Testis (tissue), 2 donors: ENCODE measurements around the gene FAM98C.

ENCODE experiments used
- POLR2A ChIP-seq: fragments of 450-650 bp; IDR thresholded peaks from one replicate; pipeline ENCODE4 v1.6.1; 2017; ENCODE audit warnings: antibody characterized with exemption, mild to moderate bottlenecking, moderate library complexity
- TF ChIP-seq, protein P1 (sequence below), 3 experiments: fragments of 450-650 bp in 2 of 3; fragments of 200-600 bp in 1 of 3; sonication (generic) in 1 of 3; IDR thresholded peaks; one replicate each; pipeline ENCODE4 v1.5.1; 2016 to 2019; ENCODE audit warnings: antibody characterized with exemption in 3 of 3, mild to moderate bottlenecking in 2 of 3, moderate library complexity in 1 of 3

DNA sequence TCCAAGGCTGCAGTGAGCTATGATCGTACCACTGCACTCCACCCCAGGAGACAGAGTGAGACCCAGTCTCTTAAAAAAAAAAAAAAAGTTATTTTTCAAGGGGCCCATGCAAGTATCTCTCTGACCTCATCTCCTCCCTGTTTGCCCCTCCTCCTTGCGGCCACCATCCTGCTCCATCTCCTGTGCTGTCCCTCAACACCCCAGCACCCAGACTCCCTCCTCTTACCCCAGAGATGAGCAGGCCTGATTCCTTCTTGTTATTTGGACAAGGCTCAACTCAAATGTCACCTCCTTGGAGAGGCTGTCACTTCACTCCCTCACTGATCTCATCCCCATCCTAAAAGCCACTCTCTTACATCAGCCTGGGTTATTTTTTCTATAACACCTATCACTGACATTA lies 35.0 kb downstream of the FAM98C start:
- TF ChIP-seq, protein P1, sequence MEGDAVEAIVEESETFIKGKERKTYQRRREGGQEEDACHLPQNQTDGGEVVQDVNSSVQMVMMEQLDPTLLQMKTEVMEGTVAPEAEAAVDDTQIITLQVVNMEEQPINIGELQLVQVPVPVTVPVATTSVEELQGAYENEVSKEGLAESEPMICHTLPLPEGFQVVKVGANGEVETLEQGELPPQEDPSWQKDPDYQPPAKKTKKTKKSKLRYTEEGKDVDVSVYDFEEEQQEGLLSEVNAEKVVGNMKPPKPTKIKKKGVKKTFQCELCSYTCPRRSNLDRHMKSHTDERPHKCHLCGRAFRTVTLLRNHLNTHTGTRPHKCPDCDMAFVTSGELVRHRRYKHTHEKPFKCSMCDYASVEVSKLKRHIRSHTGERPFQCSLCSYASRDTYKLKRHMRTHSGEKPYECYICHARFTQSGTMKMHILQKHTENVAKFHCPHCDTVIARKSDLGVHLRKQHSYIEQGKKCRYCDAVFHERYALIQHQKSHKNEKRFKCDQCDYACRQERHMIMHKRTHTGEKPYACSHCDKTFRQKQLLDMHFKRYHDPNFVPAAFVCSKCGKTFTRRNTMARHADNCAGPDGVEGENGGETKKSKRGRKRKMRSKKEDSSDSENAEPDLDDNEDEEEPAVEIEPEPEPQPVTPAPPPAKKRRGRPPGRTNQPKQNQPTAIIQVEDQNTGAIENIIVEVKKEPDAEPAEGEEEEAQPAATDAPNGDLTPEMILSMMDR (IDR thresholded peaks at IDR 0.05): no peak
- no peak for TF ChIP-seq POLR2A
